CD1c-positive myeloid dendritic cell (primary cell): Measurements from ENCODE around the gene STPG2.
"Not testable (repeated sequence)": the region's sequence is repeated elsewhere in the genome, so short reads cannot be mapped to it uniquely, and the experiment has no call there.

Experiments
- DNase-seq: peaks from one replicate; pipeline ENCODE4 v3.0.0-alpha.2; 2016; ENCODE audit errors: extremely low spot score

STPG2 gene

GRCh38 chr4:97950836-97951235 lies 192.4 kb downstream of the STPG2 start:
- DNase-seq = no peak

DNA sequence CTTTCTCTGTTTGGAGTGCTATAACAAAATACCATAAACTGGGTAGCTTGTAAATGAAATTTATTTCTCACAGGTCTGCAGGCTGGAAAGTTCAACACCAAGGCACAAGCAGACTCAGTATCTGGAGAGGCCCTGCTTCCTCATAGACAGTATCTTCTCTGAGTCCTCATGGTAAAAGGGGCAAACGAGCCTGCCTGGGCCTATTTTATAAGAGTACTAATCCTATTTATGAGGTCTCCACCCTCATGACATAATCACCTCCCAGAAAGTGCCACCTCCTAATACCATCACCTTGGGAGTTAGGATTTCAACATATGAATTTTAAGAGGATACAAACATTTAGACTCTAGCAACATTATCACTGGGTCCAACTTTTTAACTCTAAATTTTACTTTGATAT lies 200.3 kb downstream of the STPG2 start:
- DNase-seq = no peak

DNA sequence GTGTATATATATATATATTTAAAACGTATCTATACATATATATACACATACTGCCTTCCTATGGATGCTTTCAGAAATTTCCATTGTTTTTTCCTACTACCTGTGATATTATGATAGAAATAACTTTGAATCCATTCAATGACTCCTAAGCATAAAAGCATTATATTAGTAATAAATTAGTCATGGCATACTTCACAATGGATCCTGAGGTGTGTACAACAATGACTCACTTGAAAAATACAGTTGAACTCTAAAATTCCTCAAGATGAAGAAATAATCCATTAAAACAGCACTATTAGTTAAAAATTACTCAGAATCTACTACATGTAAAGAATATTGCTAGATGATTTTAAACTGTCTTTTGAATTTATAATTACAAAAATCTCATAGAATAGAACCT lies 201.1 kb downstream of the STPG2 start:
- no peak for DNase-seq

GRCh38 chr4:97938141-97938540 lies 205.1 kb downstream of the STPG2 start:
- DNase-seq = no peak

GRCh38 chr4:97924341-97924958 lies 218.8 kb downstream of the STPG2 start:
- no peak for DNase-seq

DNA sequence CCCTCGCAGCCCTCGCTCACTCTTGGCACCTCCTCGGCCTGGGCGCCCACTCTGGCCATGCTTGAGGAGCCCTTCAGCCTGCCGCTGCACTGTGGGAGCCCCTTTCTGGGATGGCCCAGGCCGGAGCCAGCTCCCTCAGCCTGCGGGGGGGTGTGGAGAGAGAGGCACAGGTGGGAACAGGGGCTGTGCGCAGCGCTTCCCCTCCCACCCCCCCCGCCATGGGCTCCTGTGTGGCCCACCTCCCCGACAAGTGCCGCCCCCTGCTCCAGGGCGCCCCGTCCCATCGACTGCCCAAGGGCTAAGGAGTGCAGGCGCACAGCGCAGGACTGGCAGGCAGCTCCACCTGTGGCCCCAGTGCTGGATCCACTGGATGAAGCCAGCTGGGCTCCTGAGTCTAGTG lies 220.2 kb downstream of the STPG2 start:
- DNase-seq = no peak

GRCh38 chr4:97917115-97917514 lies 226.2 kb downstream of the STPG2 start:
- DNase-seq = no peak

- DNase-seq = no peak
These were observed 231.1 kb downstream of the STPG2 start for GRCh38 chr4:97912156-97912555.

- DNase-seq = no peak
These were observed 231.9 kb downstream of the STPG2 start for GRCh38 chr4:97911236-97911906.

- no peak for DNase-seq
These were observed 233.3 kb downstream of the STPG2 start for GRCh38 chr4:97910005-97910404.

DNA sequence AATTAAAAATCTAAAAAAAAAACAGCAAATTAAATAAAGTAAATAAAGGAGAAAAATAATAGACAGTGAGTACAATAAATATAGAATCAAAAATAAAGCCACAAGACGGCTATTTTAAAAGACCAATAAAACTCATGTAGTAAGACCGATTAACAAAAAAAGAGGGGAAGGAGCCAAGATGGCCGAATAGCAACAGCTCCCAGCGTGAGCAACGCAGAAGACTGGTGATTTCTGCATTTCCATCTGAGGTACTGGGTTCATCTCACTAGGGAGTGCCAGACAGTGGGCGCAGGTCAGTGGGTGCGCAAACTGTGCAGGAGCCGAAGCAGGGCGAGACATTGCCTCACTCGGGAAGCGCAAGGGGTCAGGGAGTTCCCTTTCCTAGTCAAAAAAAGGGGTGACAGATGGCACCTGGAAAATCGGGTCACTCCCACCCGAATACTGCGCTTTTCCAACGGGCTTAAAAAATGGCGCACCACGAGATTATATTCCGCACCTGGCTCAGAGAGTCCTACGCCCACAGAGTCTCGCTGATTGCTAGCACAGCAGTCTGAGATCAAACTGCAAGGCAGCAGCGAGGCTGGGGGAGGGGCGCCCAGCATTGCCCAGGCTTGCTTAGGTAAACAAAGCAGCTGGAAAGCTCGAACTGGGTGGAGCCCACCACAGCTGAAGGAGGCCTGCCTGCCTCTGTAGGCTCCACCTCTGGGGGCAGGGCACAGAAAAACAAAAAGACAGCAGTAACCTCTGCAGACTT lies 239.7 kb downstream of the STPG2 start:
- DNase-seq = not testable (repeated sequence)

- DNase-seq = no peak
These were observed 243.0 kb downstream of the STPG2 start for GRCh38 chr4:97900229-97900628.

- no peak for DNase-seq
These were observed 250.5 kb downstream of the STPG2 start for GRCh38 chr4:97892592-97893266.

GRCh38 chr4:97879942-97880341 lies 263.3 kb downstream of the STPG2 start:
- no peak for DNase-seq

GRCh38 chr4:97868097-97868496 lies 275.2 kb downstream of the STPG2 start:
- DNase-seq = no peak

DNA sequence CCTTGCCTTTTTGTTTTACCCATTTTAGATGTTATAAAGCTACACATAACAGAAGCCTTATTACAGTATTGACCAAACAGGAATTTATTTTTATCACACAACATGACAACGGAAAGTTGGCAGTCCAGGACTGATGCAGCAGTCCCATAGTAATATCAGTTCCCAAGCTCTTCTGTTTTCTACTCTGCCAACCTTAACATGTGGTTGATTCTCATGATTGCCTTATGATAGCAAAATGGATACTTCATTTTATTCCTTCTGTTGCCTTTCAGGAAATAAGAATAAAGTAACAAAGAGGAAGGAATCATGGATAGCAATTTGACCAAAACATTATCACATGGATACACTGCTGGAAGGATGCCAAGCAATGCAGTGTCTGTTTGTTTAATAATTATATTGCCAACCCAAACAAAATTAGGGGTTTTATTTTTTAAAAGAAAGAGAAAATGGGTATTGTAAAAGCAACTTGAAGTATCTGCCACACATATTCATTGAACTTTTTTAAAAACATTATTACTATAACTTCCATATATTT lies 275.7 kb downstream of the STPG2 start:
- no peak for DNase-seq

DNA sequence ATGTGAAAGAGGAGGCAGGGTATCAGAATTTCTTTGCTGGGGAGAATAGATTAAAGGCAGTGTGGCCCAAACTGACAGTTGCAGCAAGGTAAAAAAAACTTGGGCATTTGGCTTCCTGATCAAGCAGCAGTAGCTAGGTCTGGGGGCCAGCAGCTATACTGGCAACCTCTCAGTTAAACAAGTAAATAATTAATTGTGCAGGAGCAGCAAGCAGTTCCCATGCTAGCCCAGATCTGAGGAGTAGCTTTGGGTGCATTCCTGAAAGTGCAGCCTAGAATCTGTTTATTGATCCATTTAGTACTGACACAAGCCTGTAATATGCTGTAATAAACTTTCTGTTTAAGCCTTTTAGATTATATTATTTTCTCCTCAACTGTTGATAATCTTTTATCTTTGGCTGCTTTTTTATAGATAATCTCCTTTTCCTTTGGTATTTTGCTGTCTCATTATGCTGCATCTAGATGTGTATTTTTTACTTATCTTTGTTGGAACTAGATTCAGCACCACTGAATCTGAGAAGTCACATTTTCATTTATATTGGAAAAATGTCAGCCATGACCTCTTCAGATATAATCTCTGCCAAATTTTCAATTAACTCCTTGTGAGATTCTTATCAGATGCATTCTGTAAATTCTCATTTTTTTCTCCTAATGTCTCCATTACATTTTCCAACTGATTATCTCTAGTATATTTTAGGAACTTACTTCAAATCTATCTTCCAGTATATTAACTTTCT lies 276.3 kb downstream of the STPG2 start:
- no peak for DNase-seq

DNA sequence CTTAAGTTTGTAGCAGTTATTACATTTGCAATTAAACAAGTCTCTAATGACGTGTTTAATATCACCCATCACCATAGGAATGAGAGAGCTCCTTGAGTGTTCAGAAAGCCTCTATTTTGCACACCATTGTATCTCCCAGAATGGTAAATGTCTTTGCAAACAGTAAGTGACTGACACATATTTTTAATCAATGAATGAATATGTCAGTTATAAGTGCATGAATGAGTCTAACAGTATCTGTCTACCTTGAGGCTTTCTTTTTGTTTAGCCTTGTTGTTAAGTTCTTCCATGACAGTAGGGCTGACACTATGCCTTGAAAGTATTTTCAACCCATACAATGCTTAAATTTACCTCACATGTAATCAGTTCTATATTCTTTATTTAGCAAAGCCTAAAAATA lies 292.2 kb downstream of the STPG2 start:
- DNase-seq = no peak

DNA sequence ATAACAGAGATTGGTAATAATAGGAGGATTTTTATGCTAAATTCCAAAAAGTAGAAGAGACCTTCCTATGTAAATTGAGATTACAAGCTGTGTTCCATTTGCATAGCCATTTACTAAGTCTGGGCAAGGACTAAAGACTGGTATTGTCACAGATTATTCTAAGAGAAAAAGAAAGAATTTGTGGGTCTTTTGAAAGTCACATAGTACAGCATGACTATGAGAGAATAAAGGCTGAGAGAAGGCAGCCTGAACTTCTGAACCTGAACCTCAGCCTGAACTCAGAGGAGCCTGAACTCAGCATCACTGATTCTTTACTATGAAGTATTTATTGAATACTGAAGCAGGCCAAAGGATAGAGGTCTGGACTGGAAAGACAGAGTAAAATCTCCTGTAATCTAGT lies 297.5 kb downstream of the STPG2 start:
- no peak for DNase-seq

- DNase-seq = no peak
These were observed 301.8 kb downstream of the STPG2 start for GRCh38 chr4:97841512-97841911.

GRCh38 chr4:97836662-97837061 lies 306.6 kb downstream of the STPG2 start:
- no peak for DNase-seq

DNA sequence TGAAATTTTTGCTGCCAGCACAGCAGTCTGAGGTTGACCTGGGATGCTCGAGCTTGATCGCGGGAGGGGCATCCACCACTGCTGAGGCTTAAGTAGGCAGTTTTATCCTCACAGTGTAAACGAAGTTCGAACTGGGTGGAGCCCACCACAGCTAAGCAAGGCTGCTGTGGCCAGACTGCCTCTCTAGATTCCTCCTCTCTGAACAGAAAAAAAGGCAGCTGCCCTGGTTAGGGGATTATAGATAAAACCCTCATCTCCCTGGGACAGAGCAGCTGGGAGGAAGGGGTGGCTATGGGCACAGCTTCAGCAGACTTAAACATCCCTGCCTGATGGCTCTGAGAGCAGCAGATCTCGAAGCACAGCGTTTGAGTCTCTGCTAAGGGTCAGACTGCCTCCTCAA lies 314.6 kb downstream of the STPG2 start:
- no peak for DNase-seq
